AG10803 (cell line): ENCODE results near the gene PDZD8.

Source experiments
- DNase-seq: peaks from one replicate; pipeline ENCODE4 v3.0.0; 2010; ENCODE audit warnings: low read depth
- H3K4me3 ChIP-seq: 2 replicates; pipeline ENCODE4 v1.5.1; 2011; ENCODE audit warnings: mild to moderate bottlenecking, low read length, control low read depth
- CTCF ChIP-seq: conservative IDR thresholded peaks from 2 replicates; pipeline ENCODE4 v1.5.1; 2011; ENCODE audit warnings: mild to moderate bottlenecking, low read length, control low read depth, inconsistent platforms

PDZD8 gene

DNA sequence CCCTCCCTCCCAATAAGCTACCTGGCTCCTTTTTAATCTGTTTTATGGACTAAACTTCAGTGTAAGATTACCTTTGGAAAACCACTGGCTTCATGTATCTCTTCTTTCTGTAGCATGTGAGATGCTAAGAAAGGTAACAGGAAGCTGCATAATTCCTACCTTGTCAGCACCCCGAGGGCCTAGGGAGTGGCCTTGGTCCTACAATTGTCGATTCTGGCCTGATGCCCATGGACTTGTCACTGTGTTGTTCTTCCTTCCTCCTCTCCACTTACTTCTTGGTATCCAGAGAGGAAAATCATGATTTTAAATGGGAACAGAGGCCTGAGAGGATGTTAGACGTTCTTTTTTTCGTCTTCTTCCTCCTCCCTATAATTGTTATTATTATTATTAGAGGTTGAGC, 42.9 kb upstream of the PDZD8 start:
- H3K4me3 ChIP-seq: no peak overlapping the region
- no peak for TF ChIP-seq CTCF
- DNase-seq: no peak

DNA sequence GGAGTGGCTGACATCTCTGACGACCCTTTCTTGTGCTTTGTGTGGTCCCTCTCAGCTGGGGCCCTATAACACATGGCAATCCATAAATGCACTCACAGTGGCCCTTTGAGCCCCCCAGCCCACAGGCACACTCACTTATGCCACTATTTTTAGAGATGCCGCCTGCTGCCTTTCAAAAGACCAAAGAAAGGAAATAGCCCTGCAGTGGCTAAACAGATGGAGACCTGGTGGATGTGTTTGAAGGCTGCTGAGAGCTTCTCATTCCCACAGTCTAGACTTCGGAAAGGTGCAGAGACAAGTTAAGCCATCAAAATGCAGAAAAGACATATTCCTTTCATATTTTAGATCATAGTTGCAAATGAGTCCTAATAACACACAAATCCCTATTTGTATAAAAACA, 42.0 kb upstream of the PDZD8 start:
- DNase-seq: no peak
- H3K4me3 ChIP-seq: no peak overlapping the region
- no peak for TF ChIP-seq CTCF

DNA sequence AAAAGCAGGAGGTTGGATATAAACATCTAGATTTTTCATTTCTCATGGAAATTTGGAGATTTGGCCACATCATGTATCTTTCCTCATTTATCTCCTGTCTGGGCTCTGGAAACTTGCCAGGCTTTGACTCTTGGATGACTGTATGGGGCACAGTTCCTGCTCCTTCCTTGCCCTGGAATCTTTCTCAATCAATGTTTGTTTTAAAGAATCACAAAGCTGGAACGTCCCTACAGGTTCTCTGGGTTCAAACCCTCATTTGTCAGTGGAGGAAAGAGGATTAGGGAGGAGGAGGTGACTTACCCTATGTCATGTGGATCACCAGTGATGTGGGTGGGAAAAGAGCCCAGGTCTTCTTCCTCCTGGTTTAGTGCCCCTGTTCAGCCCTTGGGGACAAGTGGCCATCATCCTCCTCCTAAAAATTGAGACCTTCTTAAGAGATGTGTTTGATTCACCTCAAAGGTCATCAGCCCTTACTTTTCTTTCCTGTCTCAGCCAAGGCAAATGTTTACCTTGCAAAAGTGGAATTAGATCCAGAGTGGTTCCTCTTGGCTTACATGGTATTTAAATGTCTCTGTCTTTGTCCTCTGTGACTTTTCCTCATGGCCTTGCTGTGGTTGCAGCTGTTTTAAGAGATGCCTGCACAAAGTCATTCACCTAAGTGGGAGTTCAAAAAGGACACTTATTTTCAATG, 38.8 kb upstream of the PDZD8 start:
- peak; percentile 41 for DNase-seq
- H3K4me3 ChIP-seq: no peak overlapping the region
- TF ChIP-seq CTCF: no peak

- no peak for TF ChIP-seq CTCF
- no peak overlapping the region for H3K4me3 ChIP-seq
- no peak for DNase-seq
These were observed 37.3 kb upstream of the PDZD8 start for GRCh38 chr10:117412469-117413010.

DNA sequence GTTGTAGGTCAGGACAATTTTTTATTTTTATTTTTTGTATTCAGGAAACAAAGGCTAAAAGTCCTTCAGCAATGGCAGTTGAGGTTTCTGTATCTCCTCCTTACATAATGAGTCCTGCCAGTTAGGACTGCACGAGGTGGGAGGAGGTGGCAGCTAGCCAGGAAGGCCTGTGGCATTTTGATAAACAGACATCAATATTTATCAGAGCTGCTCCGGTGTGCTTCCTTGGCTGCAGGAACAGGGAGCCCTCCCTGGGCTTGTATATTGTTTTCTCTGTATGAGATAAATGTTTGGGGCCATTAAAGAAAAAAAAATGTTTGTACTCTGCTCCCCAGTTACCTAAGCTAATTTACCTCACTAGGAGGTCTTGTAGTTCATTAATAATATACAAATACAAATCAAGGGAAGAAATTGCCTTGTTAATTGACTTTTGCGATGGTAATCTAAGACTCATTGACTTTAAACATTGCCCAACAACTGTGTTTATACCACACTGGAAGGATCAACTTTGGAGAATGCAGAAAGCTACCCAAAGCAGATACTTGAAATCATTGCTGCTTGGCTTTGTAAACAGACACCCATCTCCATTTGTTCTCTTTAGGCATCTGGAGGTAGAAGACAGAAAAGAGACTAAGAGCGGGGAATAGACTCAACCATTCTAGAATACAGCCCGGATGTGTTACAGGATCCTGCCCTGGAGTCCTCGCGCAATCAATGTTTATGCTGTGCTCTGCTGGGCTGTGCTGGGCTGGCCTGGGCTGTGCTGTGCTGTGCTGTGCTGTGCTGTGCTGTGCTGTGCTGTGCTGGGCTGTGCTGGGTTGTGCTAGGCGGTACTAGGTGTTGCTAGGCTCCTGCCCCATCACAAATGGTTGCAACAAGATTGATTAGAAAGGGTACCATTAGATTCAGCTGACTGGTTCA, 36.5 kb upstream of the PDZD8 start:
- no peak for TF ChIP-seq CTCF
- no peak for DNase-seq
- H3K4me3 ChIP-seq: no peak overlapping the region

DNA sequence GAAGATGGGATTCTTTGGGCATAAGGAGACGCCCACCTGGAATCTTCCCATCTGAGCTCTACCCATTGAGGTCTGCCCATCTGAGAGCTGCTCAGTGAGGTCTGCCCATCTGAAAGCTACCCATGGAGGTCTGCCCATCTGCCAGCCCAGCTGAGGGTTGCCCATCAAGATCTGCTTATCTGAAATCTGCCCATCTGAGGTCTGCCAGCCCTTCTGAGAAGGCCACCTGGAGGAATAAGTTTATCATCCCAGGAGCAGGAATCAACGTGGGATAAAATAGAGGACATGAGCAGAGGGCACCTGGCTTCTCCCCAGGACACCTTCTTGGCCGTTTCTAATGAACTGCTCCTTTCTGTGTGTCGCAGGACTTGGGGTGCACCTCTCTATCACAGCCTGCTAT, 35.3 kb upstream of the PDZD8 start:
- no peak for TF ChIP-seq CTCF
- no peak for DNase-seq
- no peak overlapping the region for H3K4me3 ChIP-seq
